Measurements from ENCODE around the gene GLIS1.

GLIS1 gene

DNA sequence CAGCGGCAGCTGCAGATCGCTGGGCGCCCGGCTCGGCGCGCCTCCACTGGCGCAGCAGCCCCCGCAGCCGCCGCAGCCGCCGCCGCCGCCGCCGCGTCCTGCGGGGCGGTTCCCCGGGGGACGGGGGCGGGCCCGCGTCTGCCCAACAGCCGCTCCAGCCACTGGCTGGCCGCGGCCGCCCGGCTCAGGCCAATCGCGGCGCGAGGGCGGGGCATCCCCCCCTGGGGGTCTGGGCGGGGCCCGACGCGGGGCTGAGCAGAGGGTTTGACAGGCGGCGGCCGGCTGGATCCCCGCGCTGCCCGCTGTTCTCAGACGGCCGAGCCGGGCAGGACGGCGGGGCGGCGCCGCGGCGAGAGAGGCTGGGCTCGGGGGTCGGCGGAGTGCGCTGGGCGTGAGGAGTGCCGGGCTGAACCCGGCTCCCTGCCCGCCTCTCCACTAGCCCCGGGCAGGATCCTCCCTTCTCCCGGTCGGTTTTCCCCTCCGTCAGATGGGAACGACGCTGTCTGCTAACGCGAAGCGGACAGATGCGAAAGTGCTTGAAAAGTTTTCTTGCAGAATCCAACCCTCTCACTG, at the start of gene GLIS1:
Gene GLIS1, minus strand, starts transcription at position 56 of the 573 bp plus-strand sequence. CDS start 1,100 bp downstream, outside the sequence.
- no peak for TF ChIP-seq GATA3 (IDR thresholded peaks at IDR 0.05; ENCODE audit: low read depth, low read length)
- no peak for TF ChIP-seq GATA2 (IDR thresholded peaks at IDR 0.05; ENCODE audit: low read depth, low read length)

DNA sequence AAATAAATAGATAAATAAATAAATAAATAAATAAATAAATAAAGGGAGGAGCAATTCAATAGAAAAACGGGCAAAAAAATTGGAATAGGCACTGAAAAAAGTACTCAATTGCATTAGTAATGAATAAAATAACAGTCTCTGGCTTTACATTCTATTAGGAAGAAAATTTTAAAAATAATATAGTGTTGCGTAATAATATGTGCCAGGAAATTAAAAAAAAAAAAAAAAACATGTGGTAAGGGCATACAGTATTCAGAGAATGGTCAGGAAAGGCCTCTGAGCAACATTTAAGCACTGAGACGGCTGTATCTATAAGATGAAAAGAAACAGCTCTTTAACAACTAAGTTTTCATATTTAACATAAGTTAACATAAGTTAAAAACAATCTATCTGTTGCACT, 48.7 kb upstream of the GLIS1 start:
- TF ChIP-seq GATA2 (IDR thresholded peaks at IDR 0.05; ENCODE audit: low read depth, low read length): no peak
- no peak for TF ChIP-seq GATA3 (IDR thresholded peaks at IDR 0.05; ENCODE audit: low read depth, low read length)

DNA sequence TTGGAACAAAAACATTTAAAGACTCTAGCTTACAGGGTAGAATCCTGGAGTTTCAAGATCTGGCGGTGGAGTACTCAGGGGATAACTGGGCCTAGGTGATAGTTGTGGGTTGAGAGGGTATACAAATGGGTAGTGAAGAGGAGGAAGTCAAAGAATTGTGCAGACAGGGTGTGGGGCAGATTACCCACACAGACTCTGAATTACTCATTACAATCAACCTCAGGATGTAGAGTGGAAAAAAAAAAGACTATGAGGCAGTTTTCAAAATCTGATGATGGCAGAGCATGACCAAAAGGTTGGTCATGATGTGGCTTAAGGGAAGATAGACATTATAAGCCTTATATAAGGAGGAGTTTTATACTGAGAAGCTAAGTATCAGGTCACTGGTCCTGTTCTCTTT, 44.1 kb upstream of the GLIS1 start:
- TF ChIP-seq GATA3 (IDR thresholded peaks at IDR 0.05; ENCODE audit: low read depth, low read length) (no peak), GATA2 (IDR thresholded peaks at IDR 0.05; ENCODE audit: low read depth, low read length) (no peak)

DNA sequence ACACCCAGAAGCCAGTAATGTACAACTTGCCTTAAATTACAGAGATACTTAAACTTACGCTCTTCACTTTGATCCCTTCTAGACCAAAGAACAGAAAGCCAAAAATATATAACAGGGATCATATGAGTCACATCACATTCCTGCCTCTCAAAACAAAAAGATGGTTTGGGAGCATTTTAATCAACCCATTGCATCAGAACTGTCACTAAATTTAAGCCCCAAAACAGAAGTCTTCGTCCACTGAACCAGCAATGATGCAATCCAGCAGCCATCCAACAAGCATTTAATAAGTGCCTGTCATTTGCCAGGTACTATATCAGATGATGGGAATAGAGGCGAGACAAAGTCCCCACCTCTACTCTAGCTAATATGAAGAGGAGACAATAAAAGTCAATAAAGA, 42.7 kb upstream of the GLIS1 start:
- TF ChIP-seq GATA2 (IDR thresholded peaks at IDR 0.05; ENCODE audit: low read depth, low read length) (no peak), GATA3 (IDR thresholded peaks at IDR 0.05; ENCODE audit: low read depth, low read length) (no peak)

DNA sequence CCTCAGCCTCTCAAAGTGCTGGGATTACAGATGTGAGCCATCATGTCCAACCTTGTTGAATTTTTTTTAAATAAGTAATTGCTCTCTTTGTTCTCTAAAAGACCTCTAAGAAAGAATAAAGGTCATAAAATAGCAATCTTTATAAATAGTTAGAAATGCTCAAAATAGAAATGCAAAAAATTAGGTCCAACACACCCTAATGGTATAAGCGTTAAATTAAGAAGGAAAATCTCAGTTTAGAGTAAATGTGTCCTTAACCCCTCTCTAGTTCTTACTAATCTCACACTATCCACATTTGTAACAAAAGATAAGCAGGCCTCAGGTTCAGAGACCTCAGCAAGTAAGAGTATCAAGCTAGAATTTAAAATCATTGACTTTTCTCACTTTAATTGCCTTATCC, 38.3 kb upstream of the GLIS1 start:
- TF ChIP-seq GATA3 (IDR thresholded peaks at IDR 0.05; ENCODE audit: low read depth, low read length) (no peak), GATA2 (IDR thresholded peaks at IDR 0.05; ENCODE audit: low read depth, low read length) (no peak)

DNA sequence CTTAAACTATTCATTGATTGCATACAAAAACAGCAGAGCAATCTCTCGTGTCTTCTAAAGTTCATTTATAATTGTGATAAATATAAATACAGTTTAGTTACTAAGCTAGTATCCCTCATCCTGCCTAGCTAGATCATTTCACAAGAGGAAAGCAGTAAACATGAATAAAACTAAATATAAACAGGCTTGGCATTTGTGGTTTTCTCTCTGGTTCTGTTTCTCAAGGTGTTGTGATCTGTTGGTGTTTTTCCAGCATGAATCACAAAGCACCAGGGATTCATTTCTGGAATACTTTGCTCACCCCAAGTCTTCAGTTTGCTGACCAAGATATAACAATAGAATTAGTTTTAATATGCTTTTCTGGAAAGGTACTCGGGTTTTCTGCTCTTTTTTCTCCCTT, 32.7 kb upstream of the GLIS1 start:
- TF ChIP-seq GATA2 (IDR thresholded peaks at IDR 0.05; ENCODE audit: low read depth, low read length): no peak
- TF ChIP-seq GATA3 (IDR thresholded peaks at IDR 0.05; ENCODE audit: low read depth, low read length): no peak

DNA sequence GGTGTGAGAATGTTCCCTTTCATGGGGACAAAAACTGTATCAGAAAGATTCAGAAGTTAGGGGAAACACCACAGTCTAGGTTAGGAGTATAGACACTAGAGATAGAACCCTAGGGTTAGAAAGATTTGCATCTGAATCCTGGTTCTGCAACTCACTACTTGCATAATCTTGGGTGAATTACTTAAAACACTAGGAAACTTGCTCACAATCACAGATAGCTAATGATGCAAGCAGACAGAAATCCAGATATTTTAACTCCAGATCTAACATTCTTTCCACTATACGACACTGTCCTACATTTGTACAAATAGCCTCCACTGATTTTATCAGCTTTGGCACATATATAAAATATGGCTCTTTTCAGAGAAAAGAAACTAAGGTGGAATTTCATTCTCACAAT, 30.8 kb upstream of the GLIS1 start:
- TF ChIP-seq GATA3 (IDR thresholded peaks at IDR 0.05; ENCODE audit: low read depth, low read length) (no peak), GATA2 (IDR thresholded peaks at IDR 0.05; ENCODE audit: low read depth, low read length) (no peak)

DNA sequence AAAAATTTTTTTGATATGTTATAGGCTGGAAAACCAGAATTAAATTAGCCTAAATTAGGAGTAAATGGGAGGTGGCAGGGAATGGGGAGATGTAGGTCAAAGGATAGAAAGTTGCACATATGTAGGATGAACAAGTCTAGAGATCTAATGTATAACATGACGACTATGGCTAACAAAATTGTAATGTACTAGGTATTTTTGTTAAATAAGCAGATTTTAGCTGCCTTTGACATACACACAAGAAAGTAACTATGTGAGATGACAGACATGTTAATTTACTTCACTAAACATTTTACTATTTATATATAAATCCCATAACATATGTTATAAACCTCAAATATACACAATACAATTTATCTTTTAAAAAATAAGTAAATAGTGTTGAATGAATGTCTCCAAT, 30.2 kb upstream of the GLIS1 start:
- TF ChIP-seq GATA2 (IDR thresholded peaks at IDR 0.05; ENCODE audit: low read depth, low read length): no peak
- TF ChIP-seq GATA3 (IDR thresholded peaks at IDR 0.05; ENCODE audit: low read depth, low read length): no peak

DNA sequence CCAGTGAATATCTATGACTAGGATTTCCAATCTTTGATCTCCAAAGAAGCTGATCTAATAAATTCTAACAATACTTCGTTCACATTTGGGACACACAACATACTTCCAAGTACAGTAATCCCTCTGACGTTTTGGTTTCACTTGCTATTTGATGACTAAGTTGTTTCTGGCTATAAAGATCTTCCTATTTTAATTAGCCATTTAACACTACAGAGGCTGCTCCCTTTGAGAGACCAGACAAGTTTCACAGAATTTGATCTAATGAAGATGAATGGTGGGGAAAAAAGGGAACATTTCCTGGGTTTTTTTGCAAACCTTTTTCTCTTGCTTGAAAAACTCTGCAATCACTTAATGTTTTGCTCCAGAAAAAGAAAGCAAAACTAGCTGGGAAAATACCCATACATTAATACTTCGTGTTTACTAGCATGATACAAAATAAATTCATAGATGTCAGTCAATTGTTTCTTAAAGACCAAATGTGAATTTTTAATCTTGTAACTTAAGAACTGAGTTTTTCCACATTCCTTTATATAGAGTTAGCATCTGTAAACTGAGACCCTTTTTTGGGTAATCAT, 28.0 kb upstream of the GLIS1 start:
- TF ChIP-seq GATA3 (IDR thresholded peaks at IDR 0.05; ENCODE audit: low read depth, low read length) (no peak), GATA2 (IDR thresholded peaks at IDR 0.05; ENCODE audit: low read depth, low read length) (no peak)

DNA sequence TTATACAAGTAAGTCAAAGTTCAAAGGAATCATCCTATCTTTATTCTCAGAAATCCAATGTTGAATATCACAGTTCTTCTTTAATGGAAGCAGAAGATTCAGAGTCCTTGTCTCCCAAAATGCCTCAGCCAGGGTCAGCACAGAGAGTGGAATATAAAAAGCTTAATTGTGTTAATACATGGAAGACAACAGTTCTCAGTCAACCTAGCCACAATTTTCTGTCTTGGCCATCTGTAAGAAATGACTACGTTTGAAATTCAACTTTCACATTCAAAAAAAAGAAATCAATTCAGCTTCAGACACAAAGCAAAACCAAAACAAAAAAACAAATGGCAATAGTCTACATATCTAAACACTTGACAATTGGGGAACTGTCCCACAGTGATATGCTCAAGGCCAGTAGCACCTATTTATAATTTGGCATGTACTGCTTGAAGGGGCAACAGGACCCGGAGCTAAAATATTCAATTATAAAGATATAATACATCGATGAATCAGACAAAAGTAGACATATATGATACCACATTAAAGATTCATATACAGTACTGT, 27.3 kb upstream of the GLIS1 start:
- no peak for TF ChIP-seq GATA3 (IDR thresholded peaks at IDR 0.05; ENCODE audit: low read depth, low read length)
- no peak for TF ChIP-seq GATA2 (IDR thresholded peaks at IDR 0.05; ENCODE audit: low read depth, low read length)

DNA sequence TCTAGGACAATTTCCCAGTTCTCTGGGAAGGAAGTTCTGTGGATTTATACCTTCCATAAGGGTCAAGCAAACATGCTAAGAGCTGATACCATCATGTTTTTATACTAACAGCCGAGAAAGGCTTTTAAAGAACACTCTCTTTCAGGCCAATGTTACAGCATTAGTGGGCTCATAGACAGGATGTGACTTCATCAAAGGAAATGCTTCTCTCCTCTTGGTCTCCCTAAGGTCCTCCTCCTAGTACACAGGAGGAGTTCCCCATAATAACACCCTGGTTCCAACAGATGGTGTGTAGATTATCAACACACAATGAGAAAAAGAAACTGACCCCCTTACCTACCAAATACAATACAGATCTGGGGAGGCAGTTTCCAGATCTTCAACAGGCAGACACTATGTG, 26.7 kb upstream of the GLIS1 start:
- TF ChIP-seq GATA3 (IDR thresholded peaks at IDR 0.05; ENCODE audit: low read depth, low read length) (no peak), GATA2 (IDR thresholded peaks at IDR 0.05; ENCODE audit: low read depth, low read length) (no peak)

DNA sequence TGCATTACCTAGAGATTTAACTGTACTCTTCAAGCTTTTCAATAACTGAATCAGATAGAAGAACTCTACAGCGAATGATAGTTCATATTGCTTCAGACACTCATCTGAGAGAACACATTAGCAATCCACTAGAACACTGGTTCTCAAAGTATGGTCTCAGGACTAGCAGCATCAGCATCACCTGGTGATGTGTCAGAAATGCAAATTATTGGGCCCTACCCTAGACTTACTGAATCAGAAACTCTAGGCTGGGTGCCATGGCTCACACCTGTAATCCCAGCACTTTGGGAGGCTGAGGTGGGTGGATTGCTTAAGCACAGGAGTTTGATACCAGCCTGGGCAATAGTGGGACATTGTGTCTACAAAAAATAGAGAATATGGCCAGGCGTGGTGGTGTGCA, 24.9 kb upstream of the GLIS1 start:
- TF ChIP-seq GATA2 (IDR thresholded peaks at IDR 0.05; ENCODE audit: low read depth, low read length): no peak
- TF ChIP-seq GATA3 (IDR thresholded peaks at IDR 0.05; ENCODE audit: low read depth, low read length): no peak

DNA sequence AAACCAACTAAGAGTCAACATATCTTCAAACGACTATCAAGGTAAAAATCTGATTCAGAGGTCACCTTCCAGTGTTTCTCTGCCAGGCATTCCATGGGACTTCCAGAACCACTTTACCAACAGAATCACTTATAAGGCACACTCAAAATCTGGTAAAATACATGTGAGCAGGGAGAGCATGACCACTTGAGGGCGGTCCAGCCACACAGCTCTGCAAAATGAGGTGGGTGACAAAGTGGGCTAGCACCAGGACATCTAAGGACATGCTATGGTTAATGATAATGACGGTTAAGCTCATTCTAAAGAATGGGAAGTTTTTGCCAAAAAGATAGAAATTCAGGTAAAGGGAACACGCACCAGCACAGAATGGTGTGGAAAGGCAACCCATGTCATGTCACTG, 24.5 kb upstream of the GLIS1 start:
- TF ChIP-seq GATA3 (IDR thresholded peaks at IDR 0.05; ENCODE audit: low read depth, low read length): no peak
- TF ChIP-seq GATA2 (IDR thresholded peaks at IDR 0.05; ENCODE audit: low read depth, low read length): no peak

DNA sequence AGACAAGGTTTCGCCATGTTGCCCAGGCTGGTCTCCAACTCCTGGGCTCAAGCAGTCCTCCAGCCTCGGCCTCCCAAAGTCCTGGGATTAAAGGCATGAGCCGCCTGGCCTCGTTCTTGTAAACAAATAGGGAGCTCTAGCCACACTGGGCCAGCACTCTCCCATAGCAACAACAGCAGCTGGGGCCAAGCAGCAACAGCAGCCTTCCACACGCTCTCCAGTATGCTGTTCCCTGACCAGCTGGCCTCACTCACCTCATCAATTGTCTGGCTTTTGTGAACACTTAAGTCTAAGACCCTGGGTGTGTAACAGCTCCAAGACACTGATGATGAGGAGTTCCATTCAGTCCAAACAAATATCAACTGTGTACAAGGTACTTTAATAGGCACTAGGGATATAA, 16.9 kb upstream of the GLIS1 start:
- no peak for TF ChIP-seq GATA3 (IDR thresholded peaks at IDR 0.05; ENCODE audit: low read depth, low read length)

DNA sequence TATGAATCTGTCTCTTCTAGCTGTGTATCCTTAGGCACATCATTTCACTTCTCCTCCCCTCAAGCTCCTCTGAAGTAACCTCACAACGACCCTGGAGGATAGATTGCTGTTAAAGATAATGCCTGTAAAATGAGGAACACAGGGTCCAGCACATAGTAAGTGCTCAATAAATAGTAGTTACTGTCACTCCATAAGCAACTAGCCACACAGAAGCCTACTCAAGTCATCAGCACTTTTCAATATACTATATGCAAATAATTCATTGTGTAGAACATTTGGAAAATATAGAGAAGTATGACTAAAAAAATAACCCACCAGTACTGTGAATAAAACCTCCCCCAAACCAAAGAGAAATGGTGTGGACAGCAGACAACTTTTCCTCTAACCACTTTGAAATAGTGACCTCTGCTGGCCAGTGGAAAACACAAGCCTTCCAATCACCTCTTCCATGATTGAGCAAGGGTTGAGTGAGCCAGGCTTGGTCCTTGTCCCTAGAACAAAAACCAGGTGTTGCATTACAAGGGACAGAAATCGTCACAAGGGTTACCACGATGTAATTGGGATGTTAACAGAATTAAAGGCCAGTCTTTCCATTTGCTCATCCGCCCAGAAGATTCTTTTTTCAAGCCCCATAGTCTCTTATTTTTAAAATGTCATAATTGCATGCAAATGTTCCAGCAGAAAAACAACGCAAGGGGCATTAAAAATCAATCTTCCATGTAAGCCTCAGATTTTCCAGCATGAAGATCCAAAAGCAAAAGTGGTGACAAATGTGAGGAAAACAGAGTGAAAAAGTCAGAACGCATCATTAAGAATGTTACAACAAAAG, 15.7 kb upstream of the GLIS1 start:
- TF ChIP-seq GATA2 (IDR thresholded peaks at IDR 0.05; ENCODE audit: low read depth, low read length): no peak
- TF ChIP-seq GATA3 (IDR thresholded peaks at IDR 0.05; ENCODE audit: low read depth, low read length): no peak

All from SH-SY5Y (cell line).